AG04449 (cell line): Measurements from ENCODE around the gene ERCC4.
"Not testable (repeated sequence)": the region's sequence is repeated elsewhere in the genome, so short reads cannot be mapped to it uniquely, and the experiment has no call there.

Experiments
- CTCF ChIA-PET: fragments of 350-600 bp; formaldehyde crosslinking; extraction: SDS; loops from one replicate; lab custom pipeline; 2021; ENCODE audit warnings: antibody characterized with exemption; lab: Yijun Ruan, JAX
- POLR2A ChIA-PET: fragments of 400-600, 350-600 bp; formaldehyde crosslinking; extraction: SDS; loops from one replicate; lab custom pipeline; 2020; ENCODE audit warnings: antibody characterized with exemption, inconsistent platforms; lab: Yijun Ruan, JAX
- DNase-seq: peaks from one replicate; pipeline ENCODE4 v3.0.0-alpha.2; 2010; ENCODE audit warnings: low read depth, low spot score
- H3K4me3 ChIP-seq: 2 replicates; pipeline ENCODE4 v1.5.1; 2011; ENCODE audit warnings: low read depth, mild to moderate bottlenecking, control low read depth, low read length
- CTCF ChIP-seq: IDR thresholded peaks from one replicate; pipeline ENCODE4 v1.5.1; 2011; ENCODE audit warnings: mild to moderate bottlenecking, moderate library complexity, low read length, control low read depth, inconsistent platforms; ENCODE audit not compliant: insufficient read depth; ENCODE audit errors: missing control alignments

Gene ERCC4

GRCh38 chr16:13885700-13886099, 34.3 kb upstream of the ERCC4 start:
- ChIA-PET CTCF (interaction anchor here (1.1 to 1.4 kb wide), 2 partner anchors 12 to 34 kb away, joined by 3 to 4 read pairs; partner anchors contain the start of gene ERCC4), POLR2A (no interaction called here)
- TF ChIP-seq CTCF: no peak
- H3K4me3 ChIP-seq: no peak overlapping the region
- no peak for DNase-seq

GRCh38 chr16:13886608-13887007, 33.3 kb upstream of the ERCC4 start:
- no peak for TF ChIP-seq CTCF
- DNase-seq: no peak
- POLR2A ChIA-PET: no interaction called here
- H3K4me3 ChIP-seq: no peak overlapping the region
- CTCF ChIA-PET: interaction anchor here (1.4 kb wide), 1 partner anchor 33 kb away, joined by 4 read pairs; the partner anchor contains the start of gene ERCC4

- POLR2A ChIA-PET, DNase-seq, CTCF ChIA-PET, H3K4me3 ChIP-seq: not testable (repeated sequence)
Observed at GRCh38 chr16:13889323-13889722, 30.6 kb upstream of the ERCC4 start.

- ChIA-PET CTCF (no interaction called here), POLR2A (no interaction called here)
- no peak for TF ChIP-seq CTCF
- H3K4me3 ChIP-seq: no peak overlapping the region
- DNase-seq: no peak
Observed at GRCh38 chr16:13892301-13892700, 27.7 kb upstream of the ERCC4 start.

- no peak for TF ChIP-seq CTCF
- ChIA-PET CTCF (no interaction called here), POLR2A (no interaction called here)
Observed at GRCh38 chr16:13895516-13895915, 24.4 kb upstream of the ERCC4 start.

GRCh38 chr16:13896543-13897182, 23.3 kb upstream of the ERCC4 start:
- TF ChIP-seq CTCF: no peak
- DNase-seq: no peak
- POLR2A ChIA-PET: no interaction called here
- CTCF ChIA-PET: interaction anchor here (0.9 to 1.0 kb wide), 2 partner anchors 11 to 23 kb away, joined by 3 to 4 read pairs; partner anchors contain the start of gene ERCC4
- H3K4me3 ChIP-seq: no peak overlapping the region

More at GRCh38 chr16:13895516-13895915, 24.4 kb upstream of the ERCC4 start:
- DNase-seq: no peak
- H3K4me3 ChIP-seq: no peak overlapping the region

GRCh38 chr16:13897806-13898205, 22.1 kb upstream of the ERCC4 start:
- DNase-seq: no peak
- no peak for TF ChIP-seq CTCF
- POLR2A ChIA-PET: no interaction called here
- no peak overlapping the region for H3K4me3 ChIP-seq
- CTCF ChIA-PET: interaction anchor here (1.0 to 1.4 kb wide), 2 partner anchors 20 to 32 kb away, joined by 3 read pairs; no protein-coding TSS in a partner anchor
